HG03039 (cell line): Measurements from ENCODE around the gene PTGER2.

ENCODE experiments used
- ATAC-seq: cut with Tn5 transposase; IDR thresholded peaks from one replicate; pipeline ENCODE4 v1.9.1; 2021; ENCODE audit warnings: mild to moderate bottlenecking, moderate library complexity; ENCODE audit not compliant: unreplicated experiment

The PTGER2 gene

GRCh38 chr14:52304248-52304904, 9.7 kb upstream of the PTGER2 start:
- no peak for ATAC-seq

- ATAC-seq, result no peak
These were observed 9.1 kb upstream of the PTGER2 start for GRCh38 chr14:52305014-52305413.

GRCh38 chr14:52307376-52307775, 6.7 kb upstream of the PTGER2 start:
- no peak for ATAC-seq

GRCh38 chr14:52307905-52308304, 6.2 kb upstream of the PTGER2 start:
- no peak for ATAC-seq

GRCh38 chr14:52310541-52310940, 3.6 kb upstream of the PTGER2 start:
- no peak for ATAC-seq

- ATAC-seq, result no peak
These were observed 1.2 kb upstream of the PTGER2 start for GRCh38 chr14:52312931-52313355.

- no peak for ATAC-seq
These were observed 650 bp upstream of the PTGER2 start for GRCh38 chr14:52313462-52313861.

GRCh38 chr14:52314595-52315354, 663 bp downstream of the PTGER2 start:
- no peak for ATAC-seq

- ATAC-seq, result no peak
These were observed 1.2 kb downstream of the PTGER2 start for GRCh38 chr14:52315355-52315718.

GRCh38 chr14:52318062-52318461, 4.0 kb downstream of the PTGER2 start:
- ATAC-seq, result no peak

GRCh38 chr14:52318826-52319645, 4.9 kb downstream of the PTGER2 start:
- no peak for ATAC-seq

- no peak for ATAC-seq
These were observed 5.8 kb downstream of the PTGER2 start for GRCh38 chr14:52319919-52320318.

- peak; percentile 85 for ATAC-seq
These were observed 11.0 kb downstream of the PTGER2 start for GRCh38 chr14:52325126-52325525.

GRCh38 chr14:52325630-52326029, 11.5 kb downstream of the PTGER2 start:
- no peak for ATAC-seq

GRCh38 chr14:52327374-52328226, 13.5 kb downstream of the PTGER2 start:
- ATAC-seq, result no peak

GRCh38 chr14:52328276-52328675, 14.2 kb downstream of the PTGER2 start:
- ATAC-seq, result no peak

GRCh38 chr14:52329678-52330369, 15.7 kb downstream of the PTGER2 start:
- no peak for ATAC-seq

GRCh38 chr14:52332269-52332668, 18.2 kb downstream of the PTGER2 start:
- no peak for ATAC-seq

- ATAC-seq, result no peak
These were observed 19.0 kb downstream of the PTGER2 start for GRCh38 chr14:52333108-52333507.
